GM21528 (cell line): ENCODE results near the gene SDC4.

ENCODE experiments used
- ATAC-seq: cut with Tn5 transposase; IDR thresholded peaks from one replicate; pipeline ENCODE4 v1.9.1; 2021; ENCODE audit warnings: mild to moderate bottlenecking, moderate library complexity; ENCODE audit not compliant: unreplicated experiment, low FRiP score

SDC4 gene

GRCh38 chr20:45344168-45344860 is 3.9 kb downstream of the SDC4 start:
- ATAC-seq = no peak

GRCh38 chr20:45343532-45344167 is 4.6 kb downstream of the SDC4 start:
- ATAC-seq = no peak

DNA sequence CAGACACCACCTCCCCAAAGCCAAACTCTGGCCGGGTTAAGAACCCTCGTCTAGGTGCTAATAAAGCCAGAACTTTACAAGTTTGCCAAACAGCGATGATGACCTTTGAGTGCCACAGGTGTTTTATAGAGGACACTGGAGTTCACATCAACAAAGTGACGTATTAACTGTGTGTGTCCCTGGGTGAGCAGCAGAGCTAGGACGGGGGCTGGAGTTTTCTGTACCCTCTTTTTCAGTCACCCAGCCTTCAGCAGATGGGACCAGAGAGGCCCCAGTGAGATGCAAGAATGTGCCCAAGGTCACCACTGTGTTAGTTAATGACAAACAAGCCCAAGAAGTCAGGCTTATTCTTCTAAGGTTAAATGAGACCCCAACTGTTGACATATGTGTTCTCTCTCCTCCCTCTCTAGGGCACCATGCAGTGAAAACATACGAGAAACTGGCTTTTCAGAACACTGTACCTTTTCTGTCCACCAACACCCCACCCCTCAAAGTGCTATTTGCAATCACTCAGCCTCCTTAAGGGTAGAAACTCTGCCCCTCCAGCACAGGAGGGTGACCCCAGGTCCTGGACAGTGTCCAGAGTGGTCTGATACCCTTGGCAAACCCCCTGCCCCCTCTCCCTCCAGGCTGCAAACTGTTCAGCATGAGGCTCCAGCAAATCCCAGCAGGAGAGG is 5.2 kb downstream of the SDC4 start:
- no peak for ATAC-seq

DNA sequence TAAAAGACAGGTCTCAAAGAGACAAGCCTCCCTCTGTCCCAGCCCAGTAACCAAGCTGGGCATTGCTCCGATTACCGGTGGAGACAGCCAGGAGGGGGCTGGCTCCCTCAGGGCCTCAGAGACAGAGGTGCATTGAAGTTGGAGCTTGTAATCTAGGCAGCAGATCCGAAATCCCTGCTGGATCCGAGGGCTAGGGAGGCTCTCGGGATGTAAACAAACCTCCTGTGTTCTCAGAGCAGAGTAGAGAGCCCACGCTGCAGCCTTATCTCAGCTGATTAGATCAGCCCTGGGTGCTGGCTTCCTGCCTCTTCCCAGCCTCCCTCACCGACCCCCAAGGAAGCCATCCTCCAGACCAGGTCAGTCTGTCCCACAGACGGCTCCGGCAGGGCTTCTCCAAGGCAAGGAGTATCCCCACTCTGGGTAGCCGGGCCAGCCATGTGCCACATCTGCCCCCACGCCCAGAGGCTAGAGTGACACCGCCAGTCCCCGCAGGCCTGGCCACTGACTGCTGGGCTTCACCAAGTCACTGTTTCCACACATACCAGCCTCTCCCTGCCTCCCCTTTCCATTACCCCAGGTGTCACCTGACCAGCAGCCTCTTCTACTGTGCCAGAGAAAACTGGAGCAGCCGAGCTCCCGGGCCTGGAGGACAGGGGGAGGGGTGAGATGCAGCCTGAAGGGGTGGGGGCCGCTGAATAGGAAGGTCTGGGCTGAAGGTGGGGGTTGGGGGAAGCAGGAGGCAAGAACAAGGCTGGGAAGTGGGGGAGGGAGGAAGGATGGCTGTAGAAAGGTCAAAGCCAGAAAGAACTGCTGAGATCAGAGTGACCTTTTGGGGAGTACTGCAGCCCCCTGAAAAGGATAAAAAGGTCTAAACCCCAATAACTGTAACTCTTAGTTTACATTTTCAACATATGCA is 6.0 kb downstream of the SDC4 start:
- no peak for ATAC-seq

DNA sequence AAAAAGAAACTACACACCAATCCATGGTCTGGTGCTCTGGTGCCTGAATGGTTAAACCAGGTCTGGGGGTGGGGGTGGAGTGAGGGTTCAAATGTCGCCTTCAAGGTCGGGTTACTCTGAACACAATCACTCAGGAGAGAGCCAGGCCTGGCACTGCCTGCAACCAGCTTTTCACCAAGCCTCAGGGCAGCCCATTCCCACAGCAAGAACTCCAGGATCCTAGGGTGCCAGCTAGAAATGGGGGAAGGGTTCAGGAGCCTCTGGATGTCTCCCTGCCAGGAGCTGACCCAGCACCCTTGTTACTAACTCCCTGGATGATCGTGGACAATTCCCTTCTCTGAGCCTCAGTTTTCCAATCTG is 6.7 kb downstream of the SDC4 start:
- no peak for ATAC-seq

- ATAC-seq = no peak
Observed at GRCh38 chr20:45340951-45341350, 7.3 kb downstream of the SDC4 start.

- no peak for ATAC-seq
Observed at GRCh38 chr20:45340236-45340847, 7.9 kb downstream of the SDC4 start.

- no peak for ATAC-seq
Observed at GRCh38 chr20:45339799-45340198, 8.4 kb downstream of the SDC4 start.

GRCh38 chr20:45339084-45339483 is 9.1 kb downstream of the SDC4 start:
- no peak for ATAC-seq

GRCh38 chr20:45338121-45339030 is 9.8 kb downstream of the SDC4 start:
- no peak for ATAC-seq

DNA sequence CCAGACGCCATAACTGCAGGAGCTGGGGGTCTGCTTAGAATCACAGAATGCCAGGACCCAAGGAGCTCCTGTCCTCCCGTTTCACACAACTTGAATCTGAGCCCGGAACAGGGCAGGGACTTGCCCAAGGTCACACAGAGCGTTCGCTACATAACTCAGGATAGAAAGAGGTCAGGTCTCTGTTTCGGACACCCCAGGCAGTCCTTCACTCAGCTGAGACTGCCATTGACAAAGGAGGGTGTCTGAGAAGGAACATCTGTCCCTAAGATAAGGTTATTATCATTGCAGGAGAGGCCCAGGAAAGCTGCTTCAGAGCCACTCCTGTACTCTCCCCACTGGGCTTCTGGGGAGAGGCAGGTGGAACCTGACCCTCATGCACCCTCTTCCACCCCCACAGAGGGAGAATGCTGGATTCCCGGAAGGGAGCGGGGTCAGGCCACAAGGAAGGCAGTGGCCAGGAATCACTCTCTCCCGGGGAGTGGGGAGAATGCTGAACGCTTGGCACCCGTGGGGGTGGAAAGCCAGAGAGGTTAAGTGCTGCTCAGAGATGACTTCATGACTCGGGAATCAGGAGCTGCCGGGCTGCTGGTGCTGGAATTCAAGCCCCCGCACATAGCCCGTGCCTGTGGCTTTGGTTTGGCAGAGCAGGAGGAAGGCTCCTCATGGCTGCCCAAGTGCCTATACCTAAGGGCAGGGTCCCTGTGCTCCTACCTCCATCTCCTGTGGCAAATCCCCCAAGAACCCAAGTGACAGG is 10.7 kb downstream of the SDC4 start:
- no peak for ATAC-seq

- ATAC-seq = no peak
Observed at GRCh38 chr20:45336530-45337366, 11.5 kb downstream of the SDC4 start.

DNA sequence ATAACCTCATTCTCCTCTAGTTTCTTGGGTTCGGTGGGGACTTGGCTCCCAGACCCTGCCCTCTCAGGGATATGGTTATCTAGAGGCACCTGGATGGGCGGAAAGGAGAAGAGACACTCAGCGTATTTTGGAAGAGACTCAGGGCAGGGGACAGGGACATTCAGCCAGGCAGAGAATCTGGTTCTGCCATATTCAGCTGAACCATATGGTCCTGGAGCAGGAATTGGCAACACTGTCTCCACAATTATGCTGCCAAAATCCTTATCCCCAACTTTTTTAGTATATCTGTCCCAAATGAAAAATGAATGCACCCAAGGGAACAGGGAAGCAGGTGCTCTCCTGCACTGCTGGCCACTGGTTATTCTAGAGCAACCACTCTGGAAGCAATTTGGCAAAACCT is 17.7 kb downstream of the SDC4 start:
- no peak for ATAC-seq

- ATAC-seq = no peak
Observed at GRCh38 chr20:45329497-45330319, 18.5 kb downstream of the SDC4 start.

- no peak for ATAC-seq
Observed at GRCh38 chr20:45328451-45328850, 19.8 kb downstream of the SDC4 start.

DNA sequence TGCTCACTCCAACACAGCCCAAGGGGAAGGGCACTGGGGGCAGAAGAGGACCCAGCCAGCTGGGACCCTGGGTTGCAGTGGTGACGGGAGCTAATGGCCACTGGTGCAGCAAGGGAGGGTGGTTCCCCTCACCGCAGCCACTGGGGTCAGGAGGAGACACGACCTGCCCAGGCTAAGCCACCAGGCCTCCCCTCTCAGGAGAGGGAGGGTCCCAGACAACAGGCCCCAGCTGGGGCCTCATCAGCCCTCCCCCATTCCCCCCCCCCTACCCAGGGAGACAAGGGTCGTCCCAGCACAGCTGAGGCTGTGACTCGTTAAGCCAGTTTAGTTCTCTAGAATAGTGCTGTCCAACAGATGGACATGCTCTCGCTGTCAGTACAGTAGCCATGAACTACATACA is 22.9 kb downstream of the SDC4 start:
- no peak for ATAC-seq

DNA sequence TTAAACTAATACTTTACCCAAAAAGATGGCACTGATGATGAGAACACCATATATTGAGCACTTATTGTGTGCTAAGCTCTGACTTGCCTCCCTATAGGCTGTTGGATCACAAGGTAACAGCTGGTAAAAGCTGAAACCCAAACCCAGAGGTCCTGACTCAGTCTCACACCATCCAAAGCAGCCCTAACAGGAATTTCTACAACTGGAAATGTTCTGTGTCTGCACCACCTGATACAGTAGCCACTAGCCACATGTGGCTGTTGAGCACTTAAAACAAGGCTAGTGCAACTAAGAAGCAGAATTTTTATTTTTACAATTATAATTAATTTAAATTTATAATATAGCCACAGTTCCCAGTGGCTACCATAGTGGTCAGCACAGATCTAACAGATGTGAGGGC is 24.5 kb downstream of the SDC4 start:
- ATAC-seq = no peak
